H9 (cell line): ENCODE data around the gene GALNT10. TPM values are rescaled to one million over a fixed set of nuclear protein-coding genes. Genes with fewer than 3 reads are reported as not detected.

Source experiments
- DNase-seq: peaks from one replicate; pipeline ENCODE4 v3.0.0-alpha.2; 2017
- H2AFZ ChIP-seq: one replicate; pipeline ENCODE4 v1.6.1; 2013; ENCODE audit warnings: mild to moderate bottlenecking, low read length, control low read depth, moderate library complexity
- H2AK5ac ChIP-seq: 2 replicates; pipeline ENCODE4 v1.6.1; 2013; ENCODE audit warnings: low read length, control low read depth, mixed read lengths; ENCODE audit not compliant: insufficient read length
- H2BK120ac ChIP-seq: one replicate; pipeline ENCODE4 v1.6.1; 2013; ENCODE audit warnings: low read depth, mild to moderate bottlenecking, low read length, control low read depth, inconsistent platforms; ENCODE audit not compliant: poor library complexity, severe bottlenecking
- H2BK12ac ChIP-seq: 2 replicates; pipeline ENCODE4 v1.6.1; 2013; ENCODE audit warnings: low read length, control low read depth, mixed read lengths, low read depth; ENCODE audit not compliant: insufficient read length
- H2BK15ac ChIP-seq: 2 replicates; pipeline ENCODE4 v1.6.1; 2013; ENCODE audit warnings: low read depth, low read length, control low read depth
- H2BK20ac ChIP-seq: one replicate; pipeline ENCODE4 v1.6.1; 2013; ENCODE audit warnings: low read depth, mild to moderate bottlenecking, low read length, control low read depth, inconsistent platforms; ENCODE audit not compliant: poor library complexity, severe bottlenecking
- H2BK5ac ChIP-seq: 2 replicates; pipeline ENCODE4 v1.6.1; 2013; ENCODE audit warnings: low read length, control low read depth, mixed read lengths; ENCODE audit not compliant: insufficient read length
- H3K14ac ChIP-seq: 2 replicates; pipeline ENCODE4 v1.6.1; 2013; ENCODE audit warnings: low read length, control low read depth; ENCODE audit not compliant: insufficient read depth
- H3K18ac ChIP-seq: 2 replicates; pipeline ENCODE4 v1.6.1; 2013; ENCODE audit warnings: low read depth, mild to moderate bottlenecking, mixed read lengths, low read length, control low read depth; ENCODE audit not compliant: insufficient read length
- H3K23ac ChIP-seq: 2 replicates; pipeline ENCODE4 v1.6.1; 2013; ENCODE audit warnings: low read length, control low read depth, mixed read lengths, low read depth; ENCODE audit not compliant: insufficient read length
- H3K23me2 ChIP-seq: 2 replicates; pipeline ENCODE4 v1.6.1; 2013; ENCODE audit warnings: low read depth, mild to moderate bottlenecking, mixed read lengths, low read length, control low read depth; ENCODE audit not compliant: insufficient read length, poor library complexity, severe bottlenecking
- H3K27ac ChIP-seq: 2 replicates; pipeline ENCODE4 v1.5.1; 2013; ENCODE audit warnings: low read length, control low read depth, mixed read lengths, low read depth; ENCODE audit not compliant: insufficient read length
- H3K27me3 ChIP-seq: 2 replicates; pipeline ENCODE4 v1.6.1; 2013; ENCODE audit warnings: low read length, control low read depth, inconsistent platforms; ENCODE audit not compliant: insufficient read depth
- H3K4ac ChIP-seq: 2 replicates; pipeline ENCODE4 v1.6.1; 2013; ENCODE audit warnings: low read depth, mild to moderate bottlenecking, control low read depth, inconsistent platforms, low read length, moderate library complexity
- H3K4me1 ChIP-seq: 2 replicates; pipeline ENCODE4 v1.6.1; 2013; ENCODE audit warnings: low read length, control low read depth, inconsistent platforms; ENCODE audit not compliant: insufficient read depth
- H3K4me2 ChIP-seq: 2 replicates; pipeline ENCODE4 v1.6.1; 2013; ENCODE audit warnings: low read length, control low read depth, mixed read lengths; ENCODE audit not compliant: insufficient read length, insufficient read depth
- H3K56ac ChIP-seq: 2 replicates; pipeline ENCODE4 v1.6.1; 2013; ENCODE audit warnings: low read depth, mild to moderate bottlenecking, mixed read lengths, low read length, control low read depth; ENCODE audit not compliant: insufficient read length
- H3K79me1 ChIP-seq: 2 replicates; pipeline ENCODE4 v1.6.1; 2013; ENCODE audit warnings: low read depth, mild to moderate bottlenecking, moderate library complexity, low read length, control low read depth, inconsistent platforms; ENCODE audit not compliant: insufficient read depth, poor library complexity, severe bottlenecking
- H3K79me2 ChIP-seq: 2 replicates; pipeline ENCODE4 v1.6.1; 2013; ENCODE audit warnings: low read length, control low read depth, inconsistent platforms; ENCODE audit not compliant: insufficient read depth
- H3K9ac ChIP-seq: 2 replicates; pipeline ENCODE4 v1.6.1; 2013; ENCODE audit warnings: low read length, control low read depth, mixed read lengths; ENCODE audit not compliant: insufficient read length; ENCODE audit errors: extremely low read depth
- H3K9me3 ChIP-seq: one replicate; pipeline ENCODE4 v1.6.1; 2013; ENCODE audit warnings: low read depth, low read length, inconsistent platforms; ENCODE audit not compliant: control insufficient read depth
- H3T11ph ChIP-seq: one replicate; pipeline ENCODE4 v1.6.1; 2013; ENCODE audit warnings: mild to moderate bottlenecking, low read length, control low read depth, inconsistent platforms
- H4K20me1 ChIP-seq: one replicate; pipeline ENCODE4 v1.6.1; 2013; ENCODE audit not compliant: control insufficient read depth, insufficient read length, insufficient read depth
- H4K5ac ChIP-seq: 2 replicates; pipeline ENCODE4 v1.6.1; 2013; ENCODE audit warnings: low read depth, mild to moderate bottlenecking, mixed read lengths, low read length, control low read depth; ENCODE audit not compliant: insufficient read length
- H4K8ac ChIP-seq: replicated peaks from 2 replicates; pipeline ENCODE4 v1.6.1; 2013; ENCODE audit warnings: low read length, control low read depth, mixed read lengths, low read depth; ENCODE audit not compliant: insufficient read length
- H4K91ac ChIP-seq: 2 replicates; pipeline ENCODE4 v1.6.1; 2013; ENCODE audit warnings: low read depth, mild to moderate bottlenecking, moderate library complexity, mixed read lengths, low read length, control low read depth; ENCODE audit not compliant: insufficient read length
- H3K27ac Mint-ChIP-seq, 3 experiments: 2 replicates in 2 of 3; 3 replicates in 1 of 3; pipeline ENCODE4 v1.8.0; 2020 to 2021; ENCODE audit warnings: mixed read lengths in 3 of 3, mild to moderate bottlenecking in 1 of 3, moderate library complexity in 1 of 3
- H3K27me3 Mint-ChIP-seq: 2 replicates; pipeline ENCODE4 v1.8.0; 2021; ENCODE audit warnings: low read depth, mild to moderate bottlenecking, moderate library complexity, mixed read lengths
- H3K36me3 Mint-ChIP-seq, 3 experiments: 2 replicates in 2 of 3; 3 replicates in 1 of 3; pipeline ENCODE4 v1.8.0; 2020 to 2021; ENCODE audit warnings: low read depth in 3 of 3, mixed read lengths in 3 of 3; ENCODE audit not compliant: insufficient read depth in 1 of 3
- H3K4me1 Mint-ChIP-seq, 2 experiments: 2 replicates each; pipeline ENCODE4 v1.8.0; 2020; ENCODE audit warnings: mixed read lengths in 2 of 2
- H3K4me3 Mint-ChIP-seq, 2 experiments: 2 replicates in 1 of 2; 3 replicates in 1 of 2; pipeline ENCODE4 v1.8.0; 2020 to 2021; ENCODE audit warnings: mild to moderate bottlenecking in 2 of 2, mixed read lengths in 2 of 2, moderate library complexity in 1 of 2
- H3K9me3 Mint-ChIP-seq, 2 experiments: 2 replicates in 1 of 2; 3 replicates in 1 of 2; pipeline ENCODE4 v1.8.0; 2020; ENCODE audit warnings: mild to moderate bottlenecking in 2 of 2, mixed read lengths in 2 of 2, moderate library complexity in 1 of 2
- CTCF ChIP-seq: fragments of 200-600 bp; sonication (generic); conservative IDR thresholded peaks from 3 replicates; pipeline ENCODE4 v1.8.0; 2021; ENCODE audit warnings: antibody characterized with exemption, mild to moderate bottlenecking
- WGBS: extraction: QIAGEN DNeasy Blood & Tissue Kit; methylation state at CpG from one replicate; pipeline ENCODE4 v1.1.7; 2013; ENCODE audit warnings: missing lambda C conversion rate, low lambda C conversion rate, mixed read lengths; ENCODE audit not compliant: insufficient read length; ENCODE audit errors: extremely low coverage; 5-methylcytosine and 5-hydroxymethylcytosine counted together
- total RNA-seq: library from RNA; stranded (reverse); gene quantifications from 2 replicates; pipeline ENCODE4 v1.2.1, GENCODE V29; 2021

GALNT10 gene
- total RNA-seq, 1 experiment from 2014 or later = 15.4 TPM

- Histone ChIP-seq H3K4me1 (no peaks in the 10 kb centered on the region), H3K27me3 (no peaks in the 10 kb centered on the region), H3K9me3 (no peaks in the 10 kb centered on the region), H2BK20ac (no peak overlapping the region), H3K14ac (no peak overlapping the region), H3K18ac (no peak overlapping the region), H3K23me2 (no peaks in the 10 kb centered on the region), H2BK12ac (no peak overlapping the region), H3K4ac (no peak overlapping the region), H2AFZ (no peak overlapping the region), H2BK15ac (no peak overlapping the region), H2BK120ac (no peak overlapping the region), H2AK5ac (no peak overlapping the region), H3K27ac (no peak overlapping the region), H4K91ac (no peak overlapping the region), H4K20me1 (no peaks in the 10 kb centered on the region), H3K9ac (no peak overlapping the region), H3K4me2 (no peak overlapping the region), H2BK5ac (no peak overlapping the region), H3K23ac (no peak overlapping the region), H4K5ac (no peak overlapping the region), H3K56ac (no peak overlapping the region), H3K79me1 (no peaks in the 10 kb centered on the region), H3T11ph (no peak overlapping the region), H4K8ac (no peak overlapping the region), H3K79me2 (no peaks in the 10 kb centered on the region)
- H3K27me3 Mint-ChIP-seq = no peaks in the 10 kb centered on the region
- H3K4me1 Mint-ChIP-seq = peaks cover 11 to 17% of the 10 kb centered on the region in 2 experiments
- no CpG with 5 or more reads among the region's 8 CpGs for WGBS
- no peak overlapping the region for H3K4me3 Mint-ChIP-seq
- no peaks in the 10 kb centered on the region for H3K9me3 Mint-ChIP-seq
- H3K27ac Mint-ChIP-seq = no peak overlapping the region
- TF ChIP-seq CTCF = no peak
- no peak for DNase-seq
- peaks cover 0 to under 1% (median 0%) of the 10 kb centered on the region in 3 experiments; a peak in 1 of 7 replicates for H3K36me3 Mint-ChIP-seq
Observed at GRCh38 chr5:154403776-154404387, 213.3 kb downstream of the GALNT10 start.
